Iris pigment epithelial cell (primary cell): ENCODE measurements around the gene RAB43.
"Not testable (repeated sequence)": the region's sequence is repeated elsewhere in the genome, so short reads cannot be mapped to it uniquely, and the experiment has no call there.

Source experiments
- DNase-seq: peaks from one replicate; pipeline ENCODE4 v3.0.0-alpha.2; 2011; ENCODE audit warnings: low read depth

RAB43 gene

DNA sequence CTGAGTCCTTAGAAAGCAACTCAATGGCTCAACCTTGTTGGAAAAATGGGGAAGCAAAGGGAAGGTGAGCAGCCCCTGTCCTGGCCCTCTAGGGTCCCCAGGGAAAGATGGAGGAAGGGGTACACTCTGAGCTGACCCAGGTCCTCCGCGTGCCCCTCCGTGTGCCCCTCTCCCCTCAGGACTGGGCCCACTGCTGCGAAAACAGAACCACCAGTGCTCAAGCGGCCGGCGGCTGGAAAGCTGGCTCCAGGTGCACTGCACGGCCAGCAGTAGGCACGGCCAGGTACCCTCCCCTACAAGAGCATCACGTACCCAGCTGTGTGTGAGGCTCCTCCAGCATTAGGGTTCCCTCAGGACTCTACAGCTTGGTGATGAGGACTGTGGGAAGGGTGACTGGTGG, 26.3 kb downstream of the RAB43 start:
- DNase-seq: no peak

- DNase-seq: not testable (repeated sequence)
These were observed 33.3 kb downstream of the RAB43 start for GRCh38 chr3:129088312-129088711.

DNA sequence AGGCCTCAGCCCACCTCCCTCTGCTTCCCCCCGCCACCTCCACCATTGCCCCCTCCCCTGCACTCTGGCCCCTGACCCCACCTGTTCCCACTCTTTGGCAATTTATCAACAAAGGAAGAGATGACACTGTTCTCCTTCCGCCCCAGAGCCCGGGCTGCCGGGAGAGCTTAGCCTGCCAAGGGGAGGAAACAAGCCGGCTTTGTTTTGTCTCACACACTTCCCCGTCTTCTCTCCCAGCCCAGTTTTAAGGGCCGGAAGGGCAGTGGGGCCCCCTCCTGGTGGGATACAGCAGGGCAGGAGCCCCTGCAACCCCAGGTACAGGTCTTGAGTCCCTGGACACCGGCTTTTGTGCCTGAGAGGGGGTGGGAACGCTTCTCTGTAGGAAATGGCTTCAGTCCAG, 33.7 kb downstream of the RAB43 start:
- DNase-seq: peak; percentile 55

GRCh38 chr3:129087138-129087702, 34.4 kb downstream of the RAB43 start:
- DNase-seq: peak; percentile 48

GRCh38 chr3:129085818-129086217, 35.8 kb downstream of the RAB43 start:
- DNase-seq: no peak

GRCh38 chr3:129085165-129085715, 36.4 kb downstream of the RAB43 start:
- no peak for DNase-seq

DNA sequence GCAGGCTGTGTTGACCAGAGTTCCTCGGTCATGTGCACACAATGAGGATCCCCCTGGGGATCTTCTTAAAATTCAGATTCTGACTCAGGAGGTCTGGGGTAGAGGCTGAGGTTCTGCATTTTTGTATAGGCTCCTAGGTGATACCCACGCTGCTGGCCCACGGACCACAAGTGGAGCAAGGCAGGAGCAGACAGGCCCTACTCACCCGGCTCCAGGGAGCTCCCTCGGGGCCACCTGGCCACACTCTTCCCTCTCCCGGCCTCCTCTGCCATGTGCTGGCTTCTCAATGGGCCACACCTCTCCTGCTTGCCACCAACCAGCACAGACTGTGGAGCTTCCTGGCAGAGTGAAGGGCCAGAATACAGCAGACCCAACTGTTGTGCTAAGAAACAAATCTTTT, 37.1 kb downstream of the RAB43 start:
- no peak for DNase-seq

- DNase-seq: no peak
These were observed 39.6 kb downstream of the RAB43 start for GRCh38 chr3:129082026-129082425.

DNA sequence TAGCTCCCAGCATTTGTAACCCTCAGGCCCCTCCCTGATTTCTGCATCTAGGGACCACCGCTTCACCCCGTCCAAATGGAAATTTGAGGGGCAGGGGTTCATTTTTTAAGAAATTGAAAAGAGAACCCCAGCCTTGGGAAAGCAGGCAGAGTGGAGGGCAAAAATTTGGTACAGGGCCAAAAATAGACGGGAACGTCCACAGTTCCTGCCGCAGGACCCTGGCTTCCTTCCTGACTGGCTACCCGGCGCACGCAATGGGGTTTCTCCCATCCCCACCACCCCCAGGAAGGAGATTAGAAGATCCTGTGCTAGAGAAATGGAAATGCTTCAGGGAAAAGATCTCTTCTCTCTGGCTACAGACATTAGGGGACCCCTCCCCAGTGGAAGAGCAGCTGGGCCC, 40.1 kb downstream of the RAB43 start:
- DNase-seq: no peak

GRCh38 chr3:129078510-129078909, 43.1 kb downstream of the RAB43 start:
- no peak for DNase-seq

DNA sequence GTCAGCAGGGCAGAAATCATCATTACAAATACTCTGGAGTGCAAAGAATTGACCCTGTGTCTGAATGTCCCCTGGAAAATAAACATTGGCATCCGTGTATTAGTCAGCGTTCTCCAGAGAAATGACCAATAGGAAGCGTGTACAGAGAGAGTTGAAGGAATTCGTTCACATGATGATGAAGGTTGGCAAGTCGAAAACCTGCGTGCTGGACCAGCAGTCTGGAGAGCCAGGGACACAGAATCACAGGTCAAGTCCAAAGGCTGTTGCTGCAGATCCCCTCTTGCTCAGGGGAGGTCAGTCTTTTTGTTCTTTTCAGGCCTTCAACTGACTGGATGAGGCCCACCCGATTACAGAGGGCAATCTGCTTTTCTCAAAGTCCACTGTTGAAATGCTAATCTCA, 44.4 kb downstream of the RAB43 start:
- DNase-seq: peak; percentile 74

DNA sequence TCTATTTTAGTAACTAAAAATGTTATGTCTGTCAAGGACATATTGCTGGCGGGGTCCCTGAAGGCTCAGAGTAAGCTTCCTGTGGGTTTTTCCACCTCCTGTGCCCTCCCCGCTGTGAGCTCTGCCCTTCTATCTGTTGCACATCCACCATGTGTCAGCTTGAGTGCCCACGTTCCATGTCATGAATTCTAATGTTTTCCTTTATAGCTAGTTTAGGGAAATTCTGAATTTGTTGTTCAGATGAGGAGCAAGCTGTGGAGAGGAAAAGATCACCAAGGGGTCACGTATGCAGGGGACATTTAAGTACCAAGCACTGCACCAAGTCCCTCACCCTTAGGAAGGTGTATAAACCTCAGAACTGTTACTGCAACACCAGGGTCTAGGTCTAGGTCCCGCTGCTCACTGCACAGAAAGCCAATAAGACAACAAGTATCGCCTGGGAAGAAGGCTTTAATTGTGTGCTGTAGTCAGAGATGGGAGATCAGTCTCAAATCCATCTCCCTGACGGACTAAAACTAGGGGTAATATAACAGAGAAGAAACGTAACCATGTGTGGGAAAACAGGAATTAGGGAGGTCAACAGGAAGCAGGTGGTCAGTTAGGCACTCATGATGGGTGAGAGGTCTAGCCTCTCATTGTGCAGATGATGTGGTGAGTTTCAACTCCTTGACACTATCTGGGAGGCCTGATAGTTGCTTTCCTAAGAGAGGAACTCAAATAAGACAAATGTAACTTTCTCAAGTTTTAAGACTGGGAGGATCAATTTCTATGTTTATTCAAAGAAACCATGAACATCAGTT, 51.3 kb downstream of the RAB43 start:
- DNase-seq: no peak

DNA sequence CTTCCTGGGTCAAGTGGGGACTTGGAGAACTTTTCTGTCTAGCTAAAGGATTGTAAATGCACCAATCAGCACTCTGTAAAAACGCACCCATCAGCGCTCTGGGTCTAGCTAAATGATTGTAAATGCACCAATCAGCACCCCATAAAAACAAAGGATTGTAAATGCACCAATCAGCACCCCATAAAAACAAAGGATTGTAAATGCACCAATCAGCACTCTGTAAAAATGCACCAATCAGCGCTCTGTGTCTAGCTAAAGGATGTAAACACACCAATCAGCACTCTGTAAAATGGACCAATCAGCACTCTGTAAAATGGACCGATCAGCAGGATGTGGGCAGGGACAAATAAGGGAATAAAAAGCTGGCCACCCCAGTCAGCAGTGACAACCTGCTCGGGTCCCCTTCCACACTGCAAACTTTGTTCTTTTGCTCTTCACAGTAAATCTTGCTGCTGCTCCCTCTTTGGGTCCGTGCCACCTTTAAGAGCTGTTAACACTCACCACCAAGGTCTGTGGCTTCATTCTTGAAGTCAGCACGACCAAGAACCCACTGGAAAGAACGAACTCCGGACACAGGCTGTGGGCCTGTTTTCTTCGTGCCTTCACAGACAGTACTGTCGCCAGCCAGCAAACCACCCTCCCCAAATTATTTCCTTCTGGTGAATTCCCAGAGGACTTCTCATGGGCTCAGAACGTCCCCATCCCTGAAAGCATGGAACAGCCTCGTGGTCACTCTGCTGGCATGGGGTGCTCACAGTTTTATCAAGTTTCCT, 52.1 kb downstream of the RAB43 start:
- not testable (repeated sequence) for DNase-seq

GRCh38 chr3:129068291-129068886, 53.2 kb downstream of the RAB43 start:
- peak; percentile 24 for DNase-seq

DNA sequence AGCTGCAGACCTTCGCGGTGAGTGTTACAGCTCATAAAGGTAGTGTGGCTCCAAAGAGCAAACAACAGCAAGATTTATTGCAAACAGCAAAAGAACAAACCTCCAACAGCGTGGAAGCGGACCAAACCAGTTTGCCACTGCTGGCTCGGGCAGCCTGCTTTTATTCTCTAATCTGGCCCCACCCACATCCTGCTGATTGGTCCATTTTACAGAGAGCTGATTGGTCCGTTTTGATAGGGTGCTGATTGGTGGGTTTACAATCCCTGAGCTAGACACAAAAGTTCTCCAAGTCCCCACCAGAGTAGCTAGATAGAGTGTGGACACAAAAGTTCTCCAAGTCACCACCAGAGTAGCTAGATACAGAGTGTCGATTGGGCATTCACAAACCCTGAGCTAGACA, 53.9 kb downstream of the RAB43 start:
- DNase-seq: not testable (repeated sequence)

DNA sequence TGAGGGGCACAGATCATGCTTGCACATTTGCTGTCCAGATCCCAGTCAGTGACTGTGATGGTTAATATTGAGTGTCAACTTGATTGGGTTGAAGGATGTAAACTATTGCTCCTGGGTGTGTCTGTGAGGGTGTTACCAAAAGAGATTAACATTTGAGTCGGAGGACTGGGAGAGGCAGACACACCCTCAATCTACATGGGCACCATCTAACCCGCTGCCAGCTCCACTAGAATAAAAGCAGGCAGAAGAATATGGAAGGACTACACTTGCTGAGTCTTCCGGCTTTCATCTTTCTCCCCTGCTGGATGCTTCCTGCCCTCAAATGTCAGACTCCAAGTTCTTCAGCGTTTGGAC, 55.9 kb downstream of the RAB43 start:
- DNase-seq: no peak

DNA sequence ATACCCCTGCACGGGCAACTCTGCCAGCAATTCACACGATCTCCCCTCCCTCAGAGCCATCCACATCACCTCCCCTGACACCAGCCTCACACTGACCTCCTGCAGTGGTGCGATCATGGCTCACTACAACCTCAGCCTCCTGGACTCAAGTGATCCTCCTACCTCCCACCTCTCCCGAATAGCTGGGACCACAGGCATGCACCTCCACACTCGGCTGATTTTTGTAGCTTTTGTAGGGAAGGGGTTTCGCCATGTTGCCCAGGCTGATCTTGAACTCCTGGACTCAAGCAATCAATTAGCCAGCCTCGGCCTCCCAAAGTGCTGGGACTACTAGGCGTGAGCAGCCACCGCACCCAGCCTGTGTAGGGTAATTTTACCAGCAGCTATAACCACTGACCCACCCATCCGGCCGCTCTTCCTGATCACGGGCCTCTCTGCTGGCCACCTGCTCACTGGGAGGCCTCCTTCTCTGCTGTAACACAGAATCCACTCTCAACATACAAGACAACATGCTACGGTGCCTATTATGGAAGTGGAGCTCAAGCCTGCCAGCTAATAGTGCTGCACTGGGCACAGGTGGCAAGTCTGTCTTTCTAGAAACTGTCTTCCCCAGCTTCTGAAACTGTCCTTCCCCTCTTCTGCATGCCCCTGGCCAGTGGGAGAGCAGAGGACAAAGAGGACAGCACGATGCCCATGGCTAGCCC, 56.4 kb downstream of the RAB43 start:
- no peak for DNase-seq

DNA sequence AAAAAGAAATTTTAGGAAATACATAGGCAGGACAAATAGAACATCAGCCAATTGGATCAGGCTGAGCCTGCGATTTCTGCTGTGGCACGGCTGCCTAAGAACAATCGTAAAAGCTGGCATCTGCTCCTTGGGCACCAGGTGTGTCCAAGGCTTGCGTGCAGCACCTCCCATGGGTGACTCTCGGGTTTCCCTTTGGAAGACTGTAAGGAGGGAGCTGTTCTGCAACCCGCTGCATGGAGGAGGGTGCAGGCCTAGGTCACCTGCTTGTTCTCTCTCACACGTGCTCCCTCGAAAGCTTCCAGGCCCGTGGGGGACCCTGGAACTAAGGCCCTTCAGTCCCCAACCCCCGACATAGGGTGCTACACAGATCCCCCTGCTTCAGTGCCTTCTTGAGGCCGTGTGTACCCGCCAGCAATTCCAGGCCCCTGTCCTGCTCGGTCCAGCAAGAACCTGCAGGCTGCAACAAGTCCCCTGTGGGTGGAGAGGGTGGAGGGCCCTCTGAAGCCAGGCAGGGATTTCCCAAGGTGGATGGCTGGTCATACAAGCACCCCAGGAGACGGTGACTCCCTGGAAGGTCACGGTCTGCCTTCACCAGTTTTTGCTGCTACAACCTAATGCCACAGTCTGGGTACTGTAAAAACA, 57.6 kb downstream of the RAB43 start:
- DNase-seq: no peak

DNA sequence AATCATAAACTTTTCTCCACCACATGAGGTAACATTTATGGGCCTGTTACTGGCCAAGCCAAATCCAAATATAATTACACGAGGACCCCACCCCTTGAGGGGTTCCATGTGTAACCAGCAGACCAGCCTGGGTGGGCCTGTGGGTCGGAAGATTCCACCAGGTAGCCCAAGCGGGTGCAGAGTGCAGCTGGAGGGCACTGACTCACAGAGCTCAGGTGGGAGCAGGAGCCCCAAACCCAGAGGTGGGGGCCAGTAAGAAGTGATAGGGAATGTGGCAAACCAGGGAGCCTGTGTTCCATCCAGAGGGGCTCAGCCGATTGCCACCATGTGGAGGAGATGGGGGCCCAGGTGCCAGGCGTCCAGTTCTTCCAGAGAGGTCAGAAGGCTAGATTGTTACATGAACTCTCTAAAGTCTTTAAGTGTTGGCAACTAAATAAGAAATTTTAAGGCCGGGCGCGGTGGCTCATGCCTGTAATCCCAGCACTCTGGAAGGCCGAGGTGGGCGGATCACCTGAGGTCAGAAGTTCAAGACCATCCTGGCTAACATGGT, 58.4 kb downstream of the RAB43 start:
- DNase-seq: no peak

- no peak for DNase-seq
These were observed 59.4 kb downstream of the RAB43 start for GRCh38 chr3:129061888-129062834.
